GM15510 (cell line): Measurements from ENCODE around the gene PODN.

Experiments
- POLR2A ChIP-seq: IDR thresholded peaks from 3 replicates; pipeline ENCODE4 v1.6.1; 2011; ENCODE audit warnings: borderline replicate concordance; ENCODE audit not compliant: insufficient read length; ENCODE audit errors: extremely low read depth

Gene PODN

GRCh38 chr1:53068314-53069099 is 6.5 kb downstream of the PODN start:
- no peak for TF ChIP-seq POLR2A

GRCh38 chr1:53069265-53069662 is 7.3 kb downstream of the PODN start:
- TF ChIP-seq POLR2A, result no peak

GRCh38 chr1:53069663-53070327 is 7.8 kb downstream of the PODN start:
- TF ChIP-seq POLR2A, result no peak

- no peak for TF ChIP-seq POLR2A
These were observed 8.6 kb downstream of the PODN start for GRCh38 chr1:53070621-53071020.

GRCh38 chr1:53071167-53071865 is 9.3 kb downstream of the PODN start:
- no peak for TF ChIP-seq POLR2A

GRCh38 chr1:53071915-53072314 is 9.9 kb downstream of the PODN start:
- no peak for TF ChIP-seq POLR2A

- no peak for TF ChIP-seq POLR2A
These were observed 11.3 kb downstream of the PODN start for GRCh38 chr1:53073287-53073686.

GRCh38 chr1:53073868-53074311 is 11.9 kb downstream of the PODN start:
- TF ChIP-seq POLR2A, result no peak

GRCh38 chr1:53074313-53075154 is 12.5 kb downstream of the PODN start:
- TF ChIP-seq POLR2A, result no peak

- TF ChIP-seq POLR2A, result no peak
These were observed 13.2 kb downstream of the PODN start for GRCh38 chr1:53075206-53075605.

GRCh38 chr1:53075761-53076163 is 13.7 kb downstream of the PODN start:
- TF ChIP-seq POLR2A, result no peak

- no peak for TF ChIP-seq POLR2A
These were observed 14.2 kb downstream of the PODN start for GRCh38 chr1:53076165-53076564.

- TF ChIP-seq POLR2A, result no peak
These were observed 14.9 kb downstream of the PODN start for GRCh38 chr1:53076721-53077598.

- no peak for TF ChIP-seq POLR2A
These were observed 15.6 kb downstream of the PODN start for GRCh38 chr1:53077599-53077965.
